ENCODE results near the gene ELF5.
A peak's percentile ranks its signal among the peaks of the same experiment; 100 is the strongest.

Gene ELF5

GRCh38 chr11:34521265-34521664, 7.7 kb upstream of the ELF5 start:
- no peak for DNase-seq

DNA sequence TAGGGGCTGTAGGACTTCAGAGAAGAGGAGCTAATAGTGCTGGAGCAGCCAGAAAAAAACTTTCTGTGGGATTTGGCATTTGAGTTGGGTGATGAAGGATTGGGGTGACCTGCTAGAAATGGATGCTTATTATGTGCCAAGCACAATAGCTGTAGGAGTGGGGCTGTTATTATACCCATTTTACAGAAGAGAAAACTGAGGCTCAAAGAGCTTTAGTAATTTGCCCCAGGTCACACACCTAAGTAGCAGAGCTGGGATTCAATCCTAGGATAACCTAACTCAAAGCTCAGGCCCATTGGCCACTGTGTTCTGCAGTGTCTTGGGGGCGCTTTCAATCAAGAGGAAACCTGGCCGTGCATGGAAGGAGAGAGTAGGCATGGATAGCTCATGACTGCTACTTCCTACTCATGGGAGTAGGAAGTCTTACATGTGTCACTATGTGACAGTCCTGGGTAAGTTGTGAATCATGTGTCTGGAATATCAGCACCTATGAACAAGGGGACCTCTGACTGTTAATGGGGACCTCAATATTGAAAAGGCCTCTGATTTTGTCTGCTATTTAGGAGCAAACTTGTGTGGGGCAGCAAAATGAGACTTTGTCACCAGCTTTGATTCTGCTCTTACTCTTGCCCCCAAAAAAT, 6.1 kb upstream of the ELF5 start:
- DNase-seq: no peak

DNA sequence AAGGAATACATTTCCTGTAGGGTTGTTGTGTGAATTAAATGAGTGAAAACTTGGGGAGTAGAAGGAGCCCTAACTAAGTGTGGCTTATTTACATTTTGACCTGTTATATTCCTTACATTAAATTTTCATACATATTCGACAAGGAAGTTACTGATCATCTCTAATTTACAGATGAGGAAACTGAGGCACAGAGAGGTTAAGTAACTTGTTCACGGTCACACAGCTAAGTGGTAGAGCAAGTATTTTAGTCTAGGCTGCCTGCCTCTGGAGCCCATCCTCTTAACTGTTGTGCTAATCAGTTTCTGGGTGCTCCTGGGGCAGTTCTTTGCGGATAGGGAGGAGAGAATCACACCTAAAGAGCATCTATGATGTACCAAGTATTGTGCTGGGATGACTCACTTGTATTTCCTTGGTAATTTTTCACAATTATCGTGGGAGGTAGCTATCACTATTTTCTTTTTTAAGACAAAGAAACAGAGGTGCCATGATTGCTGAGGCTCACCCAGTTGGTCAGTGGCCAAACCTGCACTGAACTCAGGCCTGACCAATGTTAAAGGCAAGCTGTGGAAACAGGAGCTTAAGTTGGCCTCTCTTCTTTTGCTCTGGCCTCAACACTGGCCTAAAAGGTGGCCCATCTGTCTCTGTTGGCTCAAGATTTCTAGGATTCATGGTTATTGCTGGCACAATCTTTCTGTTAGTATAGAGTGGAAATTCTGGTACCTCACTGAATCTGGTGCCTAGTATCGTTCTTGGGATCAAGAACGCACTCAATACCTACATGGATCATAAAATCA, 2.9 kb upstream of the ELF5 start:
- DNase-seq: no peak

DNA sequence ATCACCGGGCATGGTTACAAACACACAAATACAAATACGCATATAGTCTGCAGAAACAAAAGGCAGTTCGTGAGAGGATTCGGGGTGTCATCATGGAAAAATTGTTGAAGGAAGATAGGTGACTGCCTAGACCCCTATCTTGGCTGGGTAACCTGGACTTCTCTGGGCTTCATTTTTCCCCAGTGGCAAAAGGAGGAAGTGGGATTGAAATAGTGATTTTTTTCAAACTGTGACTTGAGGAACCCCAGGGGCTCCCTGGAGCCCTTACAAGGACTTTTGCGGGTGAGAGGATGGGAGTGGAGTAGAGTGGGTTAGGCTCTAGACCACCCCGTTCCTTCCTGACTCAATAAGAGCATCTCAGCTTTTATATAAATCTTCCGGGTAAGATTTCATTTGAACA, 1.0 kb upstream of the ELF5 start:
- DNase-seq: no peak

DNA sequence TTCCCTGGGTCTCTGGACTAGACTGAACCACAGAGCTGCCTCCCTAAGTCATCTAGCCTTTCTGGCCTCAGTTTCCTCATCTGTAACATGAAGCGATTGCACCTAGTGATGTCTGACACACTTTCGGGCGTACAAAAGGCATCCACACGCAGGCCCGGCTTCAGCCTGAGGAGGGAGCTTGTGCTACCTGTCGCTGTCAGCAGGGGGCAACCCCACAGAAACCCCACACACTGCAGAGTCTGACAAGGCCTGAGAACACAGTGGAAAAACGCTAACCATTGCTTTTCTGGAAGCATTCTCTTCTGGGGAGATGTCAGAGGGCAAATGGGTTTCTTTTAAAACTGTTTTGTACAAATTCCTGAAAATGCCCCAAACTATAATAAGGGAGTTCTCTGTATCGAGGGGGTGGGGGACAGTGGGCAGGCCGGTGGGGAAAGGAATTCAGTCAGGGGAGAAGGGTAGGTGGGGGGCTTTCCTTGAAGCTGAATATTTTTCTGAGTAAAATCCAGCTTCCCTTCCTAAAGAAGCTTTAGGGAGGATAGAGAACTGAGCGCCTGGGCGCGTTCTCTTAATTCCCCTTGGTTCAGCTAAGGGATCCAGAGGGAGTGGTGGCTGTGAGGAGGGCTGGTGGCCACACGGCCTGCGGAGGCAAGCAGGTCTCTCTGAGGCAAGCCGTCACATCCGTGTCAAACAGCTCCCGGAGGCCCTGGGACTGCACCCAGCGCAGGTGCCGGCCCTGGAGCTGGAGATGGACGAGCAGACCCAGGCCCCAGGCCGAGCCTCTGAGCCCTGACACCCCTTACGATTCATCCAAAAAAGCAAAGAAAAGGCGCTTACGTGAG, 533 bp downstream of the ELF5 start:
- DNase-seq: peak; percentile 40

DNA sequence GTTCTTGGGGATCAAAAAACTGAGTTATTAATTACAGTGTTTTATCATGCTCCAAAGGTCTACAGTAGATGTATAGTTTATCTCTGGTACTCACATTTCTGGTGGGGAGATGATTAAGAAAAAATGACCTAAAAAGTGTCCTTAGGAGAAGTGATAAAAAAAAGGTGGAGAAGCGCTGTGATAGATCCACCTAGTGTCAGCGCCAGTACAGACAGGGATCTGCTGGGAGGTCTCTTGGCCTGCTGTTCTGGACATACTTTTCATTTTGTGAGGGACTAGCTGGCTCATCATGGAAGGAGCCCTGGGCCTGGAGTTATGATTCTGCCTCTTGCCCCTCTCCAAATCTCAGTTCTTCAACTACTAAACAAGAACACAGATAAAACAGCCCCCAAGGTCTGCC, 2.9 kb downstream of the ELF5 start:
- DNase-seq: no peak

GRCh38 chr11:34510218-34510617, 3.4 kb downstream of the ELF5 start:
- no peak for DNase-seq

- no peak for DNase-seq
Observed at GRCh38 chr11:34509336-34509876, 4.2 kb downstream of the ELF5 start.

DNA sequence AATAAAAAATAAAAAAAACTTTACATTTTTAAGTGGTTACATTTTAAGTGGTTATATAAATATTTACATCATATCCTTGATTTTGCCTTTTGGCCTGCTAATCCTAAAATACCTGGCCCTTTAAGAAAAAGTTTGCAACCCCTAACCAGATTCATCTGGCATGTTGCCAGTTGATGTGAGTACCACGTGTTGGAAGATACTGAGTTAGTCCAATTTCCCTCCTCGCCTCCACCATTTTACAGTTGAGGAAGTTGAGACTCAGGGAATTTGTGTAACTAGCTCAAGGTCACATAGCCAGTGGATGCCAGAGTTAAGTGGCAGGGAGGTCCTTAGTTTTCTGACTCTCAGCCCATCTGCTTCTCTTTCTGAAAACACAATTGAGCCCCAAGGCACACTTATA, 5.1 kb downstream of the ELF5 start:
- no peak for DNase-seq

DNA sequence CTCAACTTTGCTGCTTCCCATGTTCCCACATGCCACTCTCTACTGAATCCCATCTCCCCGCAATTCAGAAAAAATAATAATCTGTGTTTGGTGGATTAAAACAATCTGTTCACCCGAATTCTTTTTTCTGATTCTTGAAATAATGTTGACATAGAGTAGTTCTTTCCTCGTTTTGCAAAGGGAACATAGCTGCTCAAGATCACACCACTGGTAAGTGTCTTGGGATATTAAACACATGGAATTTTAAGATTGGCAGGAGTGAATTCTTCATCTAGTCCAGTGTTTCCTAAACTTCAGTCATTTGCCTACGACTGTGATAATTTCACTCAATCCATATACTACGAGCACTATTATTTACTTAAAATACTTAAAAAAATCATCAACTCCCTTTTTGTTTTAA, 6.0 kb downstream of the ELF5 start:
- DNase-seq: no peak

DNA sequence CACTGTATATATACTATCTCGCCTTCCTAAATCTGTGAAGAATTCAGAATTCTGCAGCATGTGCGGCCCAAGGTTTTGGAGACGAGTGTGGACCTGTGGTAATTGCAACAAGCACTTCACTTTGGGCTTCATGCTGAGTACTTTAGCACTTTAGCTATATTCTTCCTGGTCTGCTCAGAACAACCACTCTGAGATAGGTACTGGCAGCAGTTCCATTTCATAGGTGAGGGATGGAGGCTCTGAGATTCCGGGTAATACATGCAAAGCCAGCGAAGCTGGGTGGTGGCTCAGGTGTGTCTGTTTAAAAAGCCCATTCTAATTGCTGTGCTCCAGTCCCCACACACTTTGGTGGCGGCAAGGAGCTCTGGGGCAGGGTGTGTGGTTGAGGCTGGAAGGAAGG, 6.4 kb downstream of the ELF5 start:
- no peak for DNase-seq

GRCh38 chr11:34505874-34506273, 7.7 kb downstream of the ELF5 start:
- no peak for DNase-seq

DNA sequence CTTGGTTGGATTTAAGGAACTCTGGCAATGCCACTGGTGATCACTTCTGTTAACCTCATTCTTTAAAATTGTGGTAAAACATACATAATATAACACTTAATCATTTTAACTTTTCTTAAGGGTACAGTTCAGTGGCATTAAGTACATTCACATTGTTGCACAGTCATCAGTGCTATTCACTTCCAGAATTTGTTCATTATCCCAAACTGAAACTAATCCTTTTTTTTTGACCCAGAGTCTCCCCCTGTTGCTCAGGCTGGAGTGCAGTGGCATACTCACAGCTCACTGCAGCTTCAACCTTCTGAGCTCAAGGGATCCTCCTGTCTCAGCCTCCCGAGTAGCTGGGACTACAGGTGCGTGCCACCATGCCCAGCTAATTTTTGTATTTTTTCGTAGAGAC, 10.6 kb downstream of the ELF5 start:
- no peak for DNase-seq

DNA sequence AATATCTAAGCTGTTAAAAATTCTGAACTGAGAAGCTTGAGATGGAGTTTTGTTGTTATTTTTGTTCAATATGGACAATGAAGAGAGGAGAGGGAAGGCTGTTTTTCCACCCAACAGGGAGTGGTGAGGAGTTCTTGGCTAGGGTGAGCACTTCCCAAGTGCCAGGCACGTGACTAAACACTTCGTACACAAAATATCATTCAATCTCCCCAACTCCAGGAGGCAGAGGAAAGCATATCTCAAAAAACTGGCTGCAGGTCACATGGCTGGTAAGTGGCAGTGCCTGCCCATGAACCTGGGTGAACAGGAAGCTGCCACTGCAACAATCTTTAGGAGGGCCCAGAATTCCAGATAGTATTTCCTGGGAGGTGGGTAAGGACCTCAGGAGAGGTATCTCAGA, 11.6 kb downstream of the ELF5 start:
- DNase-seq: no peak

- peak; percentile 53 for DNase-seq
Observed at GRCh38 chr11:34501500-34501899, 12.1 kb downstream of the ELF5 start.

DNA sequence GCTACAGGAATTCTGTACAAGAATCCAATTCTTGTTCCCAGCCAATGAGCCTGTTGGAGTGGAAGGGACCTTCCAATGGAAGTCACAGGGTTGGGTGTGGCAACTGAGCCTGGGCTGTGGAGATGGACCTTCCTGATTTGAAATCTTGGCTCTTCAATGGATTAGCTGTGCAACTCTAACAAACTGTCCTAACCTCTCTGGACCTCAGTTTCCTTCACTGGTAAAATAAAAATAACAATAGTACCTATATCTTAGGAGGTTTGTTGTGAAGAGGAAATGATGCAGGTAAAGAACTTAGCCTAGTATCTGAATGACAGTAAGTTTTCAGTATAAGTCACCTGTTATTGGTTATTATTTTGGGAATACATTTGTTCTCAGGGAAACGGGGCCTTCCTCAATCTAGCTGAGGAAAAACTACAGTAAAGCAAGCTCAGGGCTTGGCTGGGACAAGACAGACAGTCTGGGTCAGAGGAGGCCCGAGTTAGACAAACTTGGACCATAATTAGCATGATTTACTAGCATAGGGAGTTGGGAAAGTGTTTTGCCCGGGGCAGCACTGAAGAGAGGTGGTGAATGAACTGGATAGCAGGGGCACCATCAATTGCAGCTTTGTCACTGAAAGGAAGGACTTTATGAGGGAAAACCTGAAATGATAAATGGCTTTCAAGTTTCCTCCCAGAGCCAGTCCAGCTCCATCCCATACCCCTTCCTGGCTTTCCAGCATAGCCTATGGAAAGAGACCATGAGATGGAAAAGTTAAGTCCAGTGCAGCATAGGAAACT, 13.7 kb downstream of the ELF5 start:
- DNase-seq: no peak

DNA sequence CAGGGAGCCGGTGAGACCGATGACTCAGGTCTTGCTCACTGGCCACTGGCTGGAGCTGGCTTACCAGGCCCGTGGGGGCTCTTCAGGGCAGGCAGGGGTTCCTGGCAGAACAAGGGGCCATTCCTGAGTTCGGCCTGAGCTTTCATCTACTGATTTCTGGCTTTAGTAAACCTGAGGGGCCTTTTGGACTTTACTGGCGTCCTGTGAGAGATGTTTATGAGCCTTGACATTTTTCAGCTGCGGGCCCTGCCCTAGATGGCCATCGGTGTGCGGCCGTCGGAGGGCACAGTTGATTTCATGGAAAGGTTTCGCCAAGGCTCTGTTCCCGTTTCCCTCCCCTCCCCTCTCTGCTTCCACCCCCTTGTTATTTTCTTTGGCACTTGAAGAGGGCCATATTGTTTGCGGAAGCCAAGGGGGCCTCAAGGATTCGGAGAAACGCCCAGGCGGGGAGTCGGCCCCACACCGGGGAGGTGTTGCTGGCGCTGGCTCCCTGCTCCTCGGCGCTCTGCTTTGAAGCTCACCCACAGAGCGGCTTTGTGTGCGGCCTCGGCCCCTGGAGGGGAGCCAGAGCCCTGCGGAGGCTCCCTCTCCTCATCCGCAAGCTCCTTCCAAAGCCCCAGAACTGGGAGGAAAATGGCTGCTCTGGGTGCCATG, 17.7 kb downstream of the ELF5 start:
- no peak for DNase-seq

GRCh38 chr11:34495239-34495723, 18.3 kb downstream of the ELF5 start:
- no peak for DNase-seq

DNA sequence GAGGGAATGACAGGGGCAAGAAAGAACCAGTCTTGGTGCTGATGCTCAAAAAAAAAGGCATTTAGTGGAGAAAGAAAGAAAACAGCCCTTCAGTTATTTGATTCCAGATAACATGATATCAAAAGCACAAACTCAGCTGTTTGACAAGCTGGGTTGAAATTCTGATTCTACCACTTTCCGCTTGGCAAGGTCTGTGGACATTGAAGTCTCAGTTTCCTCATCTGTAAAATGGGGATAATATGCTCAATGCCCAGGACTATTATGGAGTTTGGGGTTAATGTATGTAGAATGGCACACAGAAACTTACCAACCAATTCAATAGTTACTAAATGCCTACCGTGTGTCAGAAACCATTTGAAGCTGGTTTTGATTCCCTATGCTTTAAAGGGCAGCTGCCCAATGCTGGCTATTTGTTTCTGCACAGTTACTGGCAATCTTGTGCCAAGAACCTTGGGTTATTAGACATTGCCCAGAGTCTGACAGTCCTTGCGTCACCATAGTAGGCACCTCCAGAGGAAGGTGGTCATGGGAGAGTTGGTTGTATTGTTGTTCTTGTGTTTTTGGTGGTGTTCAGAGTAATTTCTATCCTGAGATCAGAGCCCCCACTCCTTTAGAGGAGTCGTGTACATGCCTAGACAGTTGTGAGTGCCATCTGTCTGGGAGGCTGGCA, 19.5 kb downstream of the ELF5 start:
- no peak for DNase-seq

GRCh38 chr11:34493468-34493867, 20.1 kb downstream of the ELF5 start:
- DNase-seq: no peak

GRCh38 chr11:34492806-34493414, 20.7 kb downstream of the ELF5 start:
- DNase-seq: peak; percentile 62
